Subcutaneous adipose tissue (tissue), 4 donors: Measurements from ENCODE around the gene CCSER1. TPM values are rescaled to one million over a fixed set of nuclear protein-coding genes. Genes with fewer than 3 reads are reported as not detected.

ENCODE experiments used
- CTCF ChIP-seq: fragments of 450-650 bp; IDR thresholded peaks from one replicate; pipeline ENCODE4 v1.5.1; 2016; ENCODE audit warnings: low read depth, mild to moderate bottlenecking, control low read depth, antibody characterized with exemption, moderate library complexity
- small RNA-seq: library from RNA; depleted of rRNA; stranded (forward); fragments of <200 nt; gene quantifications from one replicate; pipeline ENCODE3, GENCODE V24; 2016
- total RNA-seq, 4 donors: library from RNA; depleted of rRNA; stranded (reverse); fragments of >200 nt; gene quantifications; one replicate each; pipeline ENCODE4 v1.1.0, GENCODE V29; 2016

CCSER1 gene
- total RNA-seq, 4 donors from 2014 or later = 8.0 to 18.1 (median 16.0) TPM

DNA sequence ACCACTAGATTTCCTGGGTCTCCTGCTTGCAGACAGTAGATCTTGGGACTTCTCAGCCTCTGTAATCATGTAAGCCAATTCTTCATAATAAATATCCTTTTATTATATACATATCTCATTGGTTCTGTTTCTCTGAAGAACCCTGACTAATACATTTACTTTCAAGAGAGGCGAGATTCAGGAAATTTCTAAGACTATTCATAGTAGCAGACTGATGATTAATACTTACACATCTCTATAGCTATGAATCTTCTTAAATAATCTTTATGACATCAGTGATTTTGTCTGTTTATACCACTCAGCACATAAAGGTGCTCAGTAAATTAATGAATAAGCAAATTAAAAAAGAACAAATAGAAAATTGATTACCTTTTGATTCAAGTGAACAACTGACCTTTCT is 1494.3 kb downstream of the CCSER1 start:
- no peak for TF ChIP-seq CTCF

DNA sequence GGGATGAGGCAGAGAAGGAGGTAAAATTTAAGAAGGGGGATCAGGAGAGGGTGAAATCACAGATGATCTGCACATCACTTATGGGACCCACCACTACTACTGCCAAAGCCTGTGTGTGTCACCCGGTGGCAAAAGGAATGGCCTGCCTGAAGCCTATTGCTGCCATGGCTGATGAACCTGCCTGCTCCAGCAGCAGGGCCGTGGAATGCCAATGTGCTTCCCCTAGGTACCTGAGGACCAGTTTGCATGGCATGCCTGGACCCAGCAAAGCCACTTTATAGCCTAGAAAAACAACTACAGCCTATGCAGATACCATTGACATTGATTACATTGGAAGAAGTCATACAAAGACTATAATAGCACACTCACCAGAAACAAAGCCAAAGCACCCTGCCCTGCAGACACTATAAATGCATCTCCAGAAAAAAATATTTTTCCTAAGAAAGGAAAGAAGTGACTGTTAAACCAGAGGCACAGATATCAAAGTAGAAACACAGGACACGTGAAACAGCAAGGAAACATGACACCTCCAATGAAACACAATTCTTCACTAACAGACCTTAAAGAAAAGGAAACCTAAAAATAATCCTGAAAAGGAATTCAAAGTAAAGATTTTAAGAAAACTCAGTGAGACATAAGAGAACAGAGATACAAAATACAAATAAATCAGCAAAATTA is 1495.9 kb downstream of the CCSER1 start:
- no peak for TF ChIP-seq CTCF

GRCh38 chr4:91630054-91630453 is 1502.9 kb downstream of the CCSER1 start:
- no peak for TF ChIP-seq CTCF

DNA sequence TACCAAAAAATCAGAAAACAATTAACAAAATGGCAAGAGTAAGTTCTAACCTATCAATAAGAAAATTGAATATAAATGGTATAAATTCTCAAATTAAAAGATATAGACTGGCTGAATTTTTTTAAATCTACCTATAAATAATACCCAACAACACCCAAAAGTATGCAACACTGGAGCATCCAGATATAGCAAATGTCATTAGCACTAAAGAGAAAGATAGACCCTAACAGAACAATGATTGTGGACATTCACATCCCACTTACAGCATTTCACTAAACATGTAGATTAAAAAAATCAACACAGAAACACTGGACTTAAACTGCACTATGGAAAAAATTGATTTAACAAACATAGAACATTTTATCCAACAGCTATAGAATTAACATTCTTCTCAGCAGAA is 1503.6 kb downstream of the CCSER1 start:
- TF ChIP-seq CTCF = no peak

- TF ChIP-seq CTCF = no peak
Measured at GRCh38 chr4:91631335-91631734, 1504.1 kb downstream of the CCSER1 start.

DNA sequence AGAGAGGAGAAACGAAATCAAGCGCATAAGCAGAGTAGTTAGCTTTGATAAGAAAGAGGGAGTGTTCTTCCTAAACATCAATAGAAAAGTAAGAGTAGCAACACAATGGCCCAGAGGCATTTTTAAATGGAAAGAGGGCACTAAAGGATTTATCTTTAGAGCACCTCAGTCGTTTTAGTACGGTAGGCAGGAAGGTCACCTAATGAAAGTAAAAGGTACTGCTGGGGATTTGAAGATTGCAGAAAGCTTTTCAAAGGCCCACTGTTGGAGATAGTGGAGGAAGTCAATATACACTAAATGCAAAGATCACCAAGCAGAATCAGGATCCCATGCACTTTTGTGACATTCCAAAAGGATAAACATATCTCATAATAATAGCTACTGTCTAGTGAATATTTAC is 1508.9 kb downstream of the CCSER1 start:
- no peak for TF ChIP-seq CTCF

Small RNA genes lying within 50 kb of the gene (small RNA-seq; reads per million reads assigned to genes)
- gene AC093729.1 = not detected
- 1.7 reads per million, percentile 28 among the genes with 10 or more reads in this experiment for gene TMSB4XP8

Other genes with a start within 250 kb of the CCSER1 start
- gene MMRN1, start 232.5 kb upstream of the CCSER1 start, total RNA-seq = 10 to 100 TPM in 3 of 4 donors, 1 to 10 TPM in 1; 6.5 to 30.1 (median 26.9) TPM